Panc1 (cell line): ENCODE data around the gene RAD21L1. TPM values are rescaled to one million over a fixed set of nuclear protein-coding genes. Genes with fewer than 3 reads are reported as not detected.

Source experiments
- ATAC-seq: fragments of 200-7000 bp; cut with Tn5 transposase; 2 replicates; pipeline ENCODE4 v1.9.1; 2020; ENCODE audit warnings: mild to moderate bottlenecking, moderate library complexity
- BruUV-seq: library from RNA; stranded (reverse); fragments of 400-500 nt; replicated peaks from 2 replicates; lab custom pipeline; 2021; lab: Mats Ljungman, UMichigan
- CTCF ChIA-PET: fragments of 300-600 bp; sonication (Branson Sonifier 250); formaldehyde crosslinking; loops from one replicate; lab custom pipeline; 2022; ENCODE audit warnings: antibody characterized with exemption; lab: Charles Lee
- POLR2A ChIA-PET: fragments of 300-600 bp; sonication (Branson Sonifier 250); formaldehyde crosslinking; loops from one replicate; lab custom pipeline; 2022; ENCODE audit warnings: antibody characterized with exemption; lab: Charles Lee
- DNase-seq: peaks from one replicate; pipeline ENCODE4 v3.0.0-alpha.2; 2010; ENCODE audit warnings: low read depth, low spot score
- H3K27ac ChIP-seq: 2 replicates; pipeline ENCODE4 v1.5.1; 2011; ENCODE audit warnings: mild to moderate bottlenecking, low read length, inconsistent platforms
- H3K27me3 ChIP-seq: fragments of 200-500 bp; sonication (Bioruptor generic); 2 replicates; pipeline ENCODE4 v1.6.0; 2014; ENCODE audit warnings: low read length, inconsistent platforms; ENCODE audit not compliant: control insufficient read depth, insufficient read depth
- H3K36me3 ChIP-seq: fragments of 200-500 bp; sonication (Bioruptor generic); 2 replicates; pipeline ENCODE4 v1.5.1; 2014; ENCODE audit warnings: inconsistent platforms, mild to moderate bottlenecking, low read length, moderate library complexity; ENCODE audit not compliant: control insufficient read depth, insufficient read depth
- H3K4me1 ChIP-seq: 2 replicates; pipeline ENCODE4 v1.5.1; 2011; ENCODE audit warnings: inconsistent platforms, mild to moderate bottlenecking, low read length, moderate library complexity; ENCODE audit not compliant: control insufficient read depth, insufficient read depth
- H3K4me3 ChIP-seq, 2 experiments: 2 replicates each; pipeline ENCODE4 v1.5.1; 2011 to 2012; ENCODE audit warnings: low read depth in 2 of 2, low read length in 2 of 2, mild to moderate bottlenecking in 2 of 2, inconsistent platforms in 1 of 2, moderate library complexity in 1 of 2
- H3K9me3 ChIP-seq: fragments of 200-500 bp; sonication (Bioruptor generic); 2 replicates; pipeline ENCODE4 v1.5.1; 2014; ENCODE audit warnings: low read depth, mild to moderate bottlenecking, inconsistent platforms, low read length, moderate library complexity; ENCODE audit not compliant: control insufficient read depth, insufficient read depth
- POLR2AphosphoS5 ChIP-seq: IDR thresholded peaks from 2 replicates; pipeline ENCODE4 v1.6.1; 2012; ENCODE audit warnings: mild to moderate bottlenecking, low read depth, low read length, moderate library complexity
- SIN3A ChIP-seq: IDR thresholded peaks from 2 replicates; pipeline ENCODE4 v1.6.1; 2012; ENCODE audit warnings: low read depth, mild to moderate bottlenecking, low read length, moderate library complexity, borderline replicate concordance; ENCODE audit not compliant: insufficient read depth
- TCF7L2 ChIP-seq: IDR thresholded peaks from 2 replicates; pipeline ENCODE4 v1.6.1; 2011; ENCODE audit warnings: mild to moderate bottlenecking, low read depth, low read length, inconsistent platforms
- in situ Hi-C: cut with HindIII; loops from 2 replicates; pipeline ENCODE4 v1.10.0; 2016; ENCODE audit warnings: low sequenced_read_pairs, low pct_unique_long_range_greater_than_20kb
- intact Hi-C: fragments of 100-400 bp; cut with micrococcal nuclease; formaldehyde crosslinking; loops from one replicate; pipeline ENCODE4 v1.10.0; 2022; ENCODE audit not compliant: unreplicated experiment
- total RNA-seq: library from RNA; stranded (reverse); gene quantifications from one replicate; pipeline ENCODE4 v1.2.1, GENCODE V29; 2021; ENCODE audit not compliant: unreplicated experiment
- TF ChIP-seq, protein P1 (sequence below): fragments of 450-650 bp; IDR thresholded peaks from 2 replicates; pipeline ENCODE4 v1.5.1; 2017; ENCODE audit warnings: mild to moderate bottlenecking
- TF ChIP-seq, protein P2 (sequence below), 2 experiments: IDR thresholded peaks; 2 replicates each; pipeline ENCODE4 v1.6.1; 2011 to 2012; ENCODE audit warnings: low read depth in 2 of 2, control low read depth in 1 of 2, low read length in 1 of 2, mild to moderate bottlenecking in 1 of 2, moderate library complexity in 1 of 2; ENCODE audit not compliant: insufficient read depth in 1 of 2

Gene RAD21L1
- total RNA-seq, 1 experiment from 2014 or later: 1.0 TPM

- no TSS peak for BruUV-seq
- peaks cover 4% of the 10 kb centered on the region; the same call in 1 of the 2 replicates for H3K27me3 ChIP-seq
- in situ Hi-C loops: no loop called here
Observed at GRCh38 chr20:1183153-1183552, 42.7 kb upstream of the RAD21L1 start.

DNA sequence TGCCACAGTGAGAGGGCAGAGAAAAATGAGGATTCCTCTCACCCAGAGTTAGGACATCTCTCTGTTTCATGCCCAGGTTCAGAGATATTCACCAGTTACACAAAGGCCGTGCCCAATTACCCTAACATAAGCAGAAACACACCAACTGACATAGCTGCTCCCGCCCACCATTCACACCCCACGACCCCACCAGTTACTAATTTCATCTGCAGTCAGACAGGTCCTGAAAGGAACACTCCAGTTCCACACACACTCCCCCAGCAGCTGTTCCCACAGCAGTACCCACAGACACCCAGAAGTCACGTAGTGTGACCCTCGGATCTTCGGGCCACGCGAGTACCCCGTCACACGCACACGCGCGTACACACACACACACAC lies 41.6 kb upstream of the RAD21L1 start:
- in situ Hi-C loops: no loop called here
- Histone ChIP-seq H3K36me3 (no peaks in the 10 kb centered on the region), H3K27ac (no peak overlapping the region), H3K4me3 (no peak overlapping the region), H3K4me1 (peaks cover 3% of the 10 kb centered on the region; the same call in 1 of the 2 replicates), H3K9me3 (no peaks in the 10 kb centered on the region), H3K27me3 (peaks cover 7% of the 10 kb centered on the region)
- intact Hi-C loops: no loop called here
- CTCF ChIA-PET: no interaction called here
- ATAC-seq: no peak
- TF ChIP-seq SIN3A (no peak), TCF7L2 (no peak), POLR2AphosphoS5 (no peak)
- TF ChIP-seq, protein P1, sequence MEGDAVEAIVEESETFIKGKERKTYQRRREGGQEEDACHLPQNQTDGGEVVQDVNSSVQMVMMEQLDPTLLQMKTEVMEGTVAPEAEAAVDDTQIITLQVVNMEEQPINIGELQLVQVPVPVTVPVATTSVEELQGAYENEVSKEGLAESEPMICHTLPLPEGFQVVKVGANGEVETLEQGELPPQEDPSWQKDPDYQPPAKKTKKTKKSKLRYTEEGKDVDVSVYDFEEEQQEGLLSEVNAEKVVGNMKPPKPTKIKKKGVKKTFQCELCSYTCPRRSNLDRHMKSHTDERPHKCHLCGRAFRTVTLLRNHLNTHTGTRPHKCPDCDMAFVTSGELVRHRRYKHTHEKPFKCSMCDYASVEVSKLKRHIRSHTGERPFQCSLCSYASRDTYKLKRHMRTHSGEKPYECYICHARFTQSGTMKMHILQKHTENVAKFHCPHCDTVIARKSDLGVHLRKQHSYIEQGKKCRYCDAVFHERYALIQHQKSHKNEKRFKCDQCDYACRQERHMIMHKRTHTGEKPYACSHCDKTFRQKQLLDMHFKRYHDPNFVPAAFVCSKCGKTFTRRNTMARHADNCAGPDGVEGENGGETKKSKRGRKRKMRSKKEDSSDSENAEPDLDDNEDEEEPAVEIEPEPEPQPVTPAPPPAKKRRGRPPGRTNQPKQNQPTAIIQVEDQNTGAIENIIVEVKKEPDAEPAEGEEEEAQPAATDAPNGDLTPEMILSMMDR: no peak
- TF ChIP-seq, protein P2, sequence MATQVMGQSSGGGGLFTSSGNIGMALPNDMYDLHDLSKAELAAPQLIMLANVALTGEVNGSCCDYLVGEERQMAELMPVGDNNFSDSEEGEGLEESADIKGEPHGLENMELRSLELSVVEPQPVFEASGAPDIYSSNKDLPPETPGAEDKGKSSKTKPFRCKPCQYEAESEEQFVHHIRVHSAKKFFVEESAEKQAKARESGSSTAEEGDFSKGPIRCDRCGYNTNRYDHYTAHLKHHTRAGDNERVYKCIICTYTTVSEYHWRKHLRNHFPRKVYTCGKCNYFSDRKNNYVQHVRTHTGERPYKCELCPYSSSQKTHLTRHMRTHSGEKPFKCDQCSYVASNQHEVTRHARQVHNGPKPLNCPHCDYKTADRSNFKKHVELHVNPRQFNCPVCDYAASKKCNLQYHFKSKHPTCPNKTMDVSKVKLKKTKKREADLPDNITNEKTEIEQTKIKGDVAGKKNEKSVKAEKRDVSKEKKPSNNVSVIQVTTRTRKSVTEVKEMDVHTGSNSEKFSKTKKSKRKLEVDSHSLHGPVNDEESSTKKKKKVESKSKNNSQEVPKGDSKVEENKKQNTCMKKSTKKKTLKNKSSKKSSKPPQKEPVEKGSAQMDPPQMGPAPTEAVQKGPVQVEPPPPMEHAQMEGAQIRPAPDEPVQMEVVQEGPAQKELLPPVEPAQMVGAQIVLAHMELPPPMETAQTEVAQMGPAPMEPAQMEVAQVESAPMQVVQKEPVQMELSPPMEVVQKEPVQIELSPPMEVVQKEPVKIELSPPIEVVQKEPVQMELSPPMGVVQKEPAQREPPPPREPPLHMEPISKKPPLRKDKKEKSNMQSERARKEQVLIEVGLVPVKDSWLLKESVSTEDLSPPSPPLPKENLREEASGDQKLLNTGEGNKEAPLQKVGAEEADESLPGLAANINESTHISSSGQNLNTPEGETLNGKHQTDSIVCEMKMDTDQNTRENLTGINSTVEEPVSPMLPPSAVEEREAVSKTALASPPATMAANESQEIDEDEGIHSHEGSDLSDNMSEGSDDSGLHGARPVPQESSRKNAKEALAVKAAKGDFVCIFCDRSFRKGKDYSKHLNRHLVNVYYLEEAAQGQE (IDR thresholded peaks at IDR 0.05; ENCODE audit: insufficient read depth in 1 of 2, low read depth in 2 of 2, low read length in 1 of 2): no peak
- no TSS peak for BruUV-seq
- POLR2A ChIA-PET: no interaction called here
- no peak for DNase-seq

More at GRCh38 chr20:1183153-1183552, 42.7 kb upstream of the RAD21L1 start:
- ChIA-PET CTCF (interaction anchor here (0.7 kb wide), 1 partner anchor 220 kb away, joined by 3 read pairs; no protein-coding TSS in a partner anchor), POLR2A (interaction anchor here (0.6 kb wide), 1 partner anchor 70 kb away, joined by 3 read pairs; no protein-coding TSS in a partner anchor)
- Histone ChIP-seq H3K4me3 (no peak overlapping the region), H3K9me3 (no peaks in the 10 kb centered on the region), H3K27ac (no peak overlapping the region), H3K4me1 (peaks cover 3% of the 10 kb centered on the region; the same call in 1 of the 2 replicates), H3K36me3 (no peaks in the 10 kb centered on the region)
- intact Hi-C loops: no loop called here
- no peak for ATAC-seq
- DNase-seq: no peak
- TF ChIP-seq, protein P2 (IDR thresholded peaks at IDR 0.05; ENCODE audit: insufficient read depth in 1 of 2, low read depth in 2 of 2, low read length in 1 of 2): no peak
- TF ChIP-seq, protein P1: no peak
- TF ChIP-seq SIN3A (no peak), POLR2AphosphoS5 (no peak), TCF7L2 (no peak)
